AG04449 (cell line): ENCODE results near the gene ESR1.
"Not testable (repeated sequence)": the region's sequence is repeated elsewhere in the genome, so short reads cannot be mapped to it uniquely, and the experiment has no call there.

Experiments used
- CTCF ChIA-PET: fragments of 350-600 bp; formaldehyde crosslinking; extraction: SDS; loops from one replicate; lab custom pipeline; 2021; ENCODE audit warnings: antibody characterized with exemption; lab: Yijun Ruan, JAX
- POLR2A ChIA-PET: fragments of 400-600, 350-600 bp; formaldehyde crosslinking; extraction: SDS; loops from one replicate; lab custom pipeline; 2020; ENCODE audit warnings: antibody characterized with exemption, inconsistent platforms; lab: Yijun Ruan, JAX
- DNase-seq: peaks from one replicate; pipeline ENCODE4 v3.0.0-alpha.2; 2010; ENCODE audit warnings: low read depth, low spot score
- H3K4me3 ChIP-seq: 2 replicates; pipeline ENCODE4 v1.5.1; 2011; ENCODE audit warnings: low read depth, mild to moderate bottlenecking, control low read depth, low read length
- CTCF ChIP-seq: IDR thresholded peaks from one replicate; pipeline ENCODE4 v1.5.1; 2011; ENCODE audit warnings: mild to moderate bottlenecking, moderate library complexity, low read length, control low read depth, inconsistent platforms; ENCODE audit not compliant: insufficient read depth; ENCODE audit errors: missing control alignments

Gene ESR1

GRCh38 chr6:151847064-151847463 lies 39.6 kb downstream of the ESR1 start:
- no peak overlapping the region for H3K4me3 ChIP-seq
- no peak for DNase-seq
- CTCF ChIA-PET = no interaction called here
- POLR2A ChIA-PET = no interaction called here
- no peak for TF ChIP-seq CTCF

GRCh38 chr6:151850479-151851003 lies 43.1 kb downstream of the ESR1 start:
- no peak for DNase-seq
- no peak for TF ChIP-seq CTCF
- H3K4me3 ChIP-seq = no peak overlapping the region
- ChIA-PET POLR2A (no interaction called here), CTCF (no interaction called here)

DNA sequence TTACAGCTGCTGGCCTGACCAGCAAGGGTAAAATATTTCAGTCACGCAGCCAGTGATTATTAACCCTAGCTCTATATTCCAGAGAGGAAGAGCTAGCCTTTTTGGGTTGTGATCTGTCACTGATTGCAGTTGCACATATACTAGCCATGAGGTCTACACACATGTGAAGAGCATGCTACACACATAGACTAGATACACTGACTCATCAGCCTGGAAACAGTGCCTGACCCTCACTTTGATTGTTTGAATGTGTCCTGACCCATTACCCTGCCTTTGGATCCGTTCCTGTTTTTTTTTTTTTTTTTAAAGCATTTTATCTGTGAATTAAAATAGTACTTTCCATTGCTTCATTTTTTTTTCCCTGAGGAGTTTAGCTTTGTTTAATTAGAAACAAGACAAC lies 50.8 kb downstream of the ESR1 start:
- no peak for TF ChIP-seq CTCF
- CTCF ChIA-PET = no interaction called here
- no peak overlapping the region for H3K4me3 ChIP-seq
- POLR2A ChIA-PET = no interaction called here
- no peak for DNase-seq

DNA sequence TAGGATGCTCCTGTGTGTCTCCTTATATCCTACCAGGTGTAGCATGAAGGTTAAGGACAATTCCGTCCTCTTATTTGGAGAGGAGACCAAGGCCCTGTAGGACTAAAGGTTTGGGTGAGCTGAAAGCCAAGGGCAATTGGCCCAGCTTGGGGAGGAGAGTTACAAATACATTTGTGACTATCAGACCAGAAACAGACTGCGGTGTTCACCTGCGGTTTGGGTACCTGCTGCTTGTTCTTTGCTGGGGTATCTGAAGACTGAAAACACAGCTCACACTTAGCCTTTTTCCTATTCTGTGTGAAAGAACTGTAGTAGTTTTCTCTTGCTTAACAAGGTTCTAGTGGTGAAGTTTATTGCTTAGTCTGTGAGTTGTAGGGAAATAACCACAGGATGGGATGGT lies 55.0 kb downstream of the ESR1 start:
- DNase-seq = no peak
- POLR2A ChIA-PET = no interaction called here
- CTCF ChIA-PET = no interaction called here
- TF ChIP-seq CTCF = no peak
- H3K4me3 ChIP-seq = no peak overlapping the region

DNA sequence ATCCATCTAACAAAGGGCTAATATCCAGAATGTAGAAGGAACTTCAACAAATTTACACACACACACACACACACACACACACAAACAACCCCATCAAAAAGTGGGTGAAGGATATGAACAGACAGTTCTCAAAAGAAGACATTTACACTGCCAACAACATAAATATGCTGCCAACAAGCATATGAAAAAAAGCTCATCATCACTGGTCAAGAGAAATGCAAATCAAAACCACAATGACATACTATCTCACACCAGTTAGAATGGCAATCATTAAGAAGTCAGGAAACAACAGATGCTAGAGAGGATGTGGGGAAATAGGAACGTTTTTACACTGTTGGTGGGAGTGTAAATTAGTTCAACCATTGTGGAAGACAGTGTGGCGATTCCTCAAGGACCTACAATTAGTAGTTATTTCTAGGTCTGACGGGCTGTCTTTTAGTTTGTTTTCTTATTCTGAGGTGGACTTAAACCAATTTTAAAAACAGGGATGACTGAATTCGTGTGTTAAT lies 59.9 kb downstream of the ESR1 start:
- H3K4me3 ChIP-seq, POLR2A ChIA-PET, CTCF ChIA-PET, DNase-seq: not testable (repeated sequence)

GRCh38 chr6:151869345-151869744 lies 61.9 kb downstream of the ESR1 start:
- POLR2A ChIA-PET = interaction anchor here (0.6 kb wide), 1 partner anchor 255 kb away, joined by 3 read pairs; no protein-coding TSS in a partner anchor
- CTCF ChIA-PET = no interaction called here
- DNase-seq = no peak

More at GRCh38 chr6:151869345-151869744, 61.9 kb downstream of the ESR1 start:
- H3K4me3 ChIP-seq = no peak overlapping the region
- TF ChIP-seq CTCF = no peak
